ENCODE measurements around the gene FBRS.

DNA sequence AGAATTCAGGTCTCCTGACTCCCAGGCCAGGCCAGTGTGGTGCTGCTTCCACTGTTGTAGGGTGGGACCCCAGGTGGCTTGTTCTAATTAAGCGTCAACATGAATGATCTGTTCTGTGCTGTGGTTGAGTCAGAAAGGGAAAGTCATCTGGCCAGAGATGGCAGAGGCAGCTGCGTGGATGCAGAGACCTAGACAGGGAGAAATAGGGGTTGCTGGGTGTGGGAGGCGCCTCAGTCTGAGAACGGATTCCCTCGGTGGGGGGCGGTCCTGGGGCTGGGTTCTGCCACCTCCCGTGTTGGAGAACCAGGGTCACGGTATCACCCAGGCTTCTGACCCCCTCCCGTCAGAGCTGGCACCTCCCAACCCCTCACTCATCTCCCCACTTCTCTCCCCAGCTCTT lies 5.6 kb downstream of the FBRS start:
- TF ChIP-seq POLR2A (IDR thresholded peaks at IDR 0.05; ENCODE audit: low read depth, low read length) (no peak), TAF1 (IDR thresholded peaks at IDR 0.05; ENCODE audit: borderline replicate concordance, low read depth, low read length) (no peak), POLR2AphosphoS5 (IDR thresholded peaks at IDR 0.05; ENCODE audit: low read depth, low read length) (no peak)

Measured in GM12892 (cell line).